Measurements from ENCODE around the gene CXCR4. TPM values are rescaled to one million over a fixed set of nuclear protein-coding genes. Genes with fewer than 3 reads are reported as not detected.
A peak's percentile ranks its signal among the peaks of the same experiment; 100 is the strongest.

The CXCR4 gene
- polyA plus RNA-seq, 4 donors = 4.5 to 24.8 (median 8.5) TPM

DNA sequence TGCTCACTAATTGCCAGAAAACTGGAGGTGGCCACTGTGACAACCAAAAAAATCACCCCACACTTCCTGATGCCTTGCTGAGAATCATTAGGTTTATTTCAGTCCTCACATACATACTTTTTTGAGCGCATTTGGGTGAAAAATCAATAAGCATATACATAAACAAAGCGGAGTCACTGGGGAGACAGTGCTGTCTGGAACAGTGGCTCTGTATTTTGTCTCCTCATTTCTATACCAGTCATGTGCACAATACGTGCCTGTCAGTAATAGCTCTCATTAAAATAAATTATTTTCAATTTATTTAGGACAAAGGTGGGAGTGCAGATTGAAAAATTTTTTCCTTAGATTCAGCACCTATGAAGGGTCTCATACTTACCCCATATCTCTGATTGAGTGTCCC is 48.2 kb downstream of the CXCR4 start:
- no peaks in the 10 kb centered on the region for H3K27me3 ChIP-seq (ENCODE audit: control insufficient read depth in 3 of 3, insufficient read depth in 3 of 3, low read length in 3 of 3)
- WGBS, 3 donors = 82 to 89% (median 89%) methylated on average over 3 of the region's 3 CpGs
- H3K9me3 ChIP-seq (ENCODE audit: control insufficient read depth in 2 of 2, insufficient read depth in 1 of 2, low read depth in 1 of 2, low read length in 1 of 2) = peaks cover 1 to 7% of the 10 kb centered on the region in 2 donors
- DNase-seq = no peak
- H3K27ac ChIP-seq (ENCODE audit: low read depth in 1 of 3, low read length in 2 of 3) = no peak overlapping the region
- H3K4me1 ChIP-seq (ENCODE audit: control insufficient read depth in 3 of 3, insufficient read depth in 2 of 3, low read depth in 1 of 3, low read length in 2 of 3) = peaks cover 0 to 16% (median 0%) of the 10 kb centered on the region in 3 donors
- no peak for FAIRE-seq
- no peak overlapping the region for H3K4me3 ChIP-seq (ENCODE audit: low read depth in 1 of 3, low read length in 3 of 3)
- H3K36me3 ChIP-seq (ENCODE audit: control insufficient read depth in 3 of 3, insufficient read depth in 2 of 3, low read depth in 1 of 3, low read length in 3 of 3) = no peaks in the 10 kb centered on the region

GRCh38 chr2:136068581-136069227 is 49.2 kb downstream of the CXCR4 start:
- FAIRE-seq (no peak), DNase-seq (no peak)
- H3K4me3 ChIP-seq (ENCODE audit: low read depth in 1 of 3, low read length in 3 of 3) = no peak overlapping the region
- peaks cover 0 to 25% (median 0%) of the 10 kb centered on the region in 3 donors for H3K4me1 ChIP-seq (ENCODE audit: control insufficient read depth in 3 of 3, insufficient read depth in 2 of 3, low read depth in 1 of 3, low read length in 2 of 3)
- peaks cover 1 to 7% of the 10 kb centered on the region in 2 donors for H3K9me3 ChIP-seq (ENCODE audit: control insufficient read depth in 2 of 2, insufficient read depth in 1 of 2, low read depth in 1 of 2, low read length in 1 of 2)
- 26 to 61% (median 36%) methylated on average over 4 of the region's 4 CpGs for WGBS, 3 donors
- H3K27me3 ChIP-seq (ENCODE audit: control insufficient read depth in 3 of 3, insufficient read depth in 3 of 3, low read length in 3 of 3) = no peaks in the 10 kb centered on the region
- no peaks in the 10 kb centered on the region for H3K36me3 ChIP-seq (ENCODE audit: control insufficient read depth in 3 of 3, insufficient read depth in 2 of 3, low read depth in 1 of 3, low read length in 3 of 3)
- H3K27ac ChIP-seq (ENCODE audit: low read depth in 1 of 3, low read length in 2 of 3) = no peak overlapping the region

DNA sequence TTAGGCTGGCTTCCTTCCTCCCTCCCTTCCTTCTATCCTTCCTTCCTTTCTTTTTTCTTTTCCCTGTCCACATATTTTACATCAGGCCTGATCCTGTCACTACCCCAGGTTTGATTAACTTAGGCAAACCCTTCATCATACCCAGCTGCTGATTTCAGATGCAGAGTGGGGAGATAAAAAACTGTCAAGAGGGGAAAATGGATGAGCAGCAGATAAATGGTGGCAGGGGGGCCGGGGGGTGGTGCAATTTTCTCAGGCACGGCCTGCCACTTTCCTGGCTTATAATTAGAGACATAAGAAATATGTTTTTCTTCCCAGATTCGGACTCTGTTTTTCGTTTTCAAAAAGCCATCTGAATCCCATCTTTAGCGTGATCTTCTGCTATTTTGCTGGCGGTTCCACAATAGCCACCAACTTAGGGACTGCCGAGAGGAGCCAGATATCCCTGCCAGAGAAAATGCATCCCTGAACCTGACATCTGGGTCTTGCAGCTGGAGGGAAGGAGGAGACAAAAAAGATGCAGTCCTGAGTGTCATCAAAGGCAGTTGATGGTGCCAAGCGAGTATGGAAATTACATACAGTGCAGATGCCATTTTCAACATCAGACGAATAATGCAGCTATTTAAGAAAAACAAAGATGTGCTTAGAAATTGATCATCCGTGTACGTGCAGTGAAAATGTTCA is 49.9 kb downstream of the CXCR4 start:
- H3K27ac ChIP-seq (ENCODE audit: low read depth in 1 of 3, low read length in 2 of 3) = no peak overlapping the region
- H3K9me3 ChIP-seq (ENCODE audit: control insufficient read depth in 2 of 2, insufficient read depth in 1 of 2, low read depth in 1 of 2, low read length in 1 of 2) = peaks cover under 1 to 7% of the 10 kb centered on the region in 2 donors
- H3K36me3 ChIP-seq (ENCODE audit: control insufficient read depth in 3 of 3, insufficient read depth in 2 of 3, low read depth in 1 of 3, low read length in 3 of 3) = no peaks in the 10 kb centered on the region
- no peak for FAIRE-seq
- no peak for DNase-seq
- H3K4me3 ChIP-seq (ENCODE audit: low read depth in 1 of 3, low read length in 3 of 3) = no peak overlapping the region
- H3K4me1 ChIP-seq (ENCODE audit: control insufficient read depth in 3 of 3, insufficient read depth in 2 of 3, low read depth in 1 of 3, low read length in 2 of 3) = peaks cover 0 to 25% (median 0%) of the 10 kb centered on the region in 3 donors
- 72 to 81% (median 79%) methylated on average over 11 of the region's 11 CpGs for WGBS, 3 donors
- no peaks in the 10 kb centered on the region for H3K27me3 ChIP-seq (ENCODE audit: control insufficient read depth in 3 of 3, insufficient read depth in 3 of 3, low read length in 3 of 3)

- WGBS, 3 donors = 82 to 92% (median 82%) methylated on average over 10 of the region's 10 CpGs
- peaks cover 0 to 7% of the 10 kb centered on the region in 2 donors for H3K9me3 ChIP-seq (ENCODE audit: control insufficient read depth in 2 of 2, insufficient read depth in 1 of 2, low read depth in 1 of 2, low read length in 1 of 2)
- no peak for FAIRE-seq
Measured at GRCh38 chr2:136067459-136067858, 50.5 kb downstream of the CXCR4 start.

DNA sequence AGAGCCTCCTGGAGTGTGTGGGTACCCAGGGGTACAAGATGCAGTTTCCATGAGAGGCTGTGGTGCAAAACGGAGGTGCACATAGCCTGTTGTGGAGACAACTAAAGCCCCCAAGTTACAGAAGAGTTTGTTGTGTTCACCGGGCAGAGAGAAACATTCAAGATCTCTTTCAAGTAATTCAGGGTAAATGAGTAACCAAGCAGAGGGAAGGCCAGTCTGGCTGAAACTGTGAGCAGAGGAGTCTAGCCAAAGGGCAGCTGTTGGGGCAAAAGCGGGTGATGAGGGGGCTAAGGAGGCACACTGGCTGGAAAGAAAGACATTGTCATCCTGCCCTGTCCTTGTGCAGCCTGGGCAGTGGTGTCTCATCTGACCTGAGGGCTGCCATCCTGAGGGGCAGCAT is 52.0 kb downstream of the CXCR4 start:
- WGBS, 3 donors = 24 to 69% (median 48%) methylated on average over 3 of the region's 3 CpGs
- FAIRE-seq = no peak

More at GRCh38 chr2:136067459-136067858, 50.5 kb downstream of the CXCR4 start:
- Histone ChIP-seq H3K27ac (ENCODE audit: low read depth in 1 of 3, low read length in 2 of 3) (no peak overlapping the region), H3K27me3 (ENCODE audit: control insufficient read depth in 3 of 3, insufficient read depth in 3 of 3, low read length in 3 of 3) (no peaks in the 10 kb centered on the region), H3K36me3 (ENCODE audit: control insufficient read depth in 3 of 3, insufficient read depth in 2 of 3, low read depth in 1 of 3, low read length in 3 of 3) (no peaks in the 10 kb centered on the region), H3K4me1 (ENCODE audit: control insufficient read depth in 3 of 3, insufficient read depth in 2 of 3, low read depth in 1 of 3, low read length in 2 of 3) (peaks cover 0 to 25% (median 0%) of the 10 kb centered on the region in 3 donors), H3K4me3 (ENCODE audit: low read depth in 1 of 3, low read length in 3 of 3) (no peak overlapping the region)
- DNase-seq = no peak

GRCh38 chr2:136065384-136065783 is 52.6 kb downstream of the CXCR4 start:
- FAIRE-seq = no peak
- no peak overlapping the region for H3K4me3 ChIP-seq (ENCODE audit: low read depth in 1 of 3, low read length in 3 of 3)
- 3 to 26% (median 13%) methylated on average over 2 of the region's 2 CpGs for WGBS, 3 donors
- H3K36me3 ChIP-seq (ENCODE audit: control insufficient read depth in 3 of 3, insufficient read depth in 2 of 3, low read depth in 1 of 3, low read length in 3 of 3) = no peaks in the 10 kb centered on the region
- no peaks in the 10 kb centered on the region for H3K27me3 ChIP-seq (ENCODE audit: control insufficient read depth in 3 of 3, insufficient read depth in 3 of 3, low read length in 3 of 3)
- H3K27ac ChIP-seq (ENCODE audit: low read depth in 1 of 3, low read length in 2 of 3) = peak overlapping the region in 1 of 3 donors; percentile 30
- DNase-seq = peak in 1 of 2 donors; percentile 22
- no peaks in the 10 kb centered on the region for H3K9me3 ChIP-seq (ENCODE audit: control insufficient read depth in 2 of 2, insufficient read depth in 1 of 2, low read depth in 1 of 2, low read length in 1 of 2)
- H3K4me1 ChIP-seq (ENCODE audit: control insufficient read depth in 3 of 3, insufficient read depth in 2 of 3, low read depth in 1 of 3, low read length in 2 of 3) = peaks cover 0 to 25% (median 0%) of the 10 kb centered on the region in 3 donors

More for the DNA sequence above, 52.0 kb downstream of the CXCR4 start:
- H3K27me3 ChIP-seq (ENCODE audit: control insufficient read depth in 3 of 3, insufficient read depth in 3 of 3, low read length in 3 of 3) = no peaks in the 10 kb centered on the region
- H3K27ac ChIP-seq (ENCODE audit: low read depth in 1 of 3, low read length in 2 of 3) = peak overlapping the region in 1 of 3 donors; percentile 30
- H3K4me3 ChIP-seq (ENCODE audit: low read depth in 1 of 3, low read length in 3 of 3) = no peak overlapping the region
- H3K9me3 ChIP-seq (ENCODE audit: control insufficient read depth in 2 of 2, insufficient read depth in 1 of 2, low read depth in 1 of 2, low read length in 1 of 2) = no peaks in the 10 kb centered on the region
- H3K36me3 ChIP-seq (ENCODE audit: control insufficient read depth in 3 of 3, insufficient read depth in 2 of 3, low read depth in 1 of 3, low read length in 3 of 3) = no peaks in the 10 kb centered on the region
- peaks cover 0 to 25% (median 0%) of the 10 kb centered on the region in 3 donors for H3K4me1 ChIP-seq (ENCODE audit: control insufficient read depth in 3 of 3, insufficient read depth in 2 of 3, low read depth in 1 of 3, low read length in 2 of 3)
- peak in 1 of 2 donors; percentile 59 for DNase-seq

Other genes starting within 250 kb of the CXCR4 start
- gene MCM6, start 241.7 kb downstream of the CXCR4 start, polyA plus RNA-seq = 10 to 100 TPM in 3 of 4 donors, 1 to 10 TPM in 1; 9.5 to 54.2 (median 24.0) TPM
- gene DARS1, start 132.5 kb downstream of the CXCR4 start, polyA plus RNA-seq = 10 to 100 TPM; 27.8 to 72.8 (median 33.1) TPM